Colonic mucosa (tissue), 4 donors: ENCODE results near the gene RCBTB2. TPM values are rescaled to one million over a fixed set of nuclear protein-coding genes. Genes with fewer than 3 reads are reported as not detected.

Source experiments
- DNase-seq: peaks from one replicate; pipeline ENCODE4 v3.0.0-alpha.2; 2020
- H3K27ac ChIP-seq: fragments of 200-600 bp; one replicate; pipeline ENCODE4 v1.8.0; 2021
- H3K27me3 ChIP-seq: fragments of 200-600 bp; one replicate; pipeline ENCODE4 v1.8.0; 2021
- H3K36me3 ChIP-seq: fragments of 200-600 bp; one replicate; pipeline ENCODE4 v1.8.0; 2021
- H3K4me1 ChIP-seq: fragments of 200-600 bp; one replicate; pipeline ENCODE4 v1.8.0; 2021; ENCODE audit warnings: mild to moderate bottlenecking
- H3K4me3 ChIP-seq: fragments of 200-600 bp; one replicate; pipeline ENCODE4 v1.8.0; 2021
- H3K9ac ChIP-seq, 2 donors: one replicate each; pipeline ENCODE4 v1.7.0; 2013; ENCODE audit warnings: control low read depth in 2 of 2, low read depth in 2 of 2, low read length in 2 of 2
- H3K9me3 ChIP-seq: fragments of 200-600 bp; one replicate; pipeline ENCODE4 v1.8.0; 2021
- CTCF ChIP-seq: fragments of 200-600 bp; IDR thresholded peaks from one replicate; pipeline ENCODE4 v1.8.0; 2022; ENCODE audit warnings: antibody characterized with exemption, mild to moderate bottlenecking
- intact Hi-C: fragments of 100-400 bp; cut with DNase I; formaldehyde crosslinking; loops from one replicate; pipeline ENCODE4 v1.14.1; 2022
- total RNA-seq, 2 donors: library from RNA; stranded (reverse); fragmentation: NEBNext Ultra II Directional in 1 of 2; extraction: Animal tissue kit (Norgen Biotek cat#: 25700) in 1 of 2; gene quantifications; one replicate each; pipeline ENCODE4 v1.2.1, GENCODE V29; 2021
- donor health status: healthy.
- donor health status: DM: no; HTN: no; CAD: no.
- donor health status: DM: no; HTN: no; CAD: no.

Gene RCBTB2
- total RNA-seq, 2 donors from 2014 or later = 3.3 to 5.5 TPM

DNA sequence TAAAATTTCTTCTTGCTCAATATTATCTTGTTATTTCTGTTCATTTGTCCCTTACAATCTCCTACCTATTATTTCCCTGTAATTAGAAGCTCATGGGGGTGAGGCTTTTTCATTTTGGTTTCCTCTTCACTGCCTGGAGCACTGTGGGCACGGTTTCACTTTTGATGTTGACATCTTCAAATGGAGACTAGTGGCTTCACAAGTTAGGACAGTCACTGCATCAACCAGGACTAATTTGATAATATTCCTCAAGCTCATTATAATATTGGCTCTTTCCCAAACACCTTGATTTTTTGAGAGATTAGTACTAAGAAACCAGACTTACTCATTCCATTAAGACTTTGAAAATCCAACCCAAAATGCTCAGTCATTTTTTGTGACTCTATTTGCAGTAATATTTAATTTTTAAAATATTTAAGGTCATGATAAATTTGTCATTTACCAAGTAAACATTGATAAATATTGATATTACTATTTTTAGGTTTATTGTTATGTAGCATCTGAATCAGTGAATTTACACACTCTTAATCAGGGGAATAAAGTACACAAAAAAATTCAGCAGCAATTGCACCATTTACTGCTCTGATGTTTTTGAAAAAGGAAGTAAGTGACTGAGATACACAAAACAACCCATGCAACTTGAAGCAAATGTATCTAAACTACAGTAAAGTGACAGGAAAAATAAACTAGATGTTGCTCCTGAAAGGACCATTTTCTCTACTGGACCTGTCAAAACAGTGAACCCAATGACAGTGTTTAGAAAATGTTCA is 28.8 kb upstream of the RCBTB2 start:
- H3K9me3 ChIP-seq = no peaks in the 10 kb centered on the region
- H3K4me1 ChIP-seq = no peaks in the 10 kb centered on the region
- H3K36me3 ChIP-seq = no peaks in the 10 kb centered on the region
- no peak overlapping the region for H3K27ac ChIP-seq
- H3K9ac ChIP-seq = no peak overlapping the region
- H3K4me3 ChIP-seq = no peak overlapping the region
- DNase-seq = no peak
- H3K27me3 ChIP-seq = no peaks in the 10 kb centered on the region
- intact Hi-C loops = no loop called here
- TF ChIP-seq CTCF = no peak

- Histone ChIP-seq H3K9ac (no peak overlapping the region), H3K27ac (no peak overlapping the region), H3K27me3 (no peaks in the 10 kb centered on the region), H3K36me3 (no peaks in the 10 kb centered on the region), H3K4me1 (no peaks in the 10 kb centered on the region), H3K9me3 (no peaks in the 10 kb centered on the region), H3K4me3 (no peak overlapping the region)
- intact Hi-C loops = no loop called here
- no peak for TF ChIP-seq CTCF
- DNase-seq = no peak
Measured at GRCh38 chr13:48560657-48561337, 27.9 kb upstream of the RCBTB2 start.

DNA sequence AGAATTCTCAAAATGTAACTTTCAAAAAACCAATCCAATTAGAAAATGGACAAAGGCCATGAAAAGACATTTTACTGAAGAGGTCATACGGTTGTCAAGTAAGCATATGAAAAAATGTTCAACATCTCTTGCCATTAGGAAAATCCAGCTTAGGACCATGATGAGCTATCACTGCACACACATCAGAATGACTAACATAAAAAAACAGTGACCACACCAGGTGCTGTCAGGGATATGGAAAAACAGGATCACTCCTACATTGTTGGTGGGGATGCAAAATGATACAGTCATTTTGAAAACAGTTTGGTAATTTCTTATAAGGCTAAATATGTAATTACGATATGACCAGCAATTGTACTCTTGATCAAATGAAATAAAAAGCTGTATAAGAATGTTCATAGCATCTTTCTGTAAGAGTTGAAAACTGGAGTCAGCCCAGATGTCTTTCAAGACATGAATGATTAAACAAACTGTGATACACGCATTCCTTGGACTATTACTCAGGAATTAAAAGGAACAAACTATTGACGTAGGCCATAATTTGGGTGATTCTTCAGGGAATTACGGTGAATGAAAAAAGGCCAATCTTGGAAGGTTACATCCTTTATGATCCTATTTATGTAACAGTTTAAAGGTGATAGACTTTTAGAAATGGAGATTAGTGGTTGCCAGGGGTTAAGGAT is 26.9 kb upstream of the RCBTB2 start:
- no peak overlapping the region for H3K9ac ChIP-seq
- H3K27me3 ChIP-seq = no peaks in the 10 kb centered on the region
- no peak for TF ChIP-seq CTCF
- H3K9me3 ChIP-seq = no peaks in the 10 kb centered on the region
- DNase-seq = no peak
- H3K4me1 ChIP-seq = no peaks in the 10 kb centered on the region
- no peak overlapping the region for H3K4me3 ChIP-seq
- intact Hi-C loops = no loop called here
- H3K27ac ChIP-seq = no peak overlapping the region
- no peaks in the 10 kb centered on the region for H3K36me3 ChIP-seq

DNA sequence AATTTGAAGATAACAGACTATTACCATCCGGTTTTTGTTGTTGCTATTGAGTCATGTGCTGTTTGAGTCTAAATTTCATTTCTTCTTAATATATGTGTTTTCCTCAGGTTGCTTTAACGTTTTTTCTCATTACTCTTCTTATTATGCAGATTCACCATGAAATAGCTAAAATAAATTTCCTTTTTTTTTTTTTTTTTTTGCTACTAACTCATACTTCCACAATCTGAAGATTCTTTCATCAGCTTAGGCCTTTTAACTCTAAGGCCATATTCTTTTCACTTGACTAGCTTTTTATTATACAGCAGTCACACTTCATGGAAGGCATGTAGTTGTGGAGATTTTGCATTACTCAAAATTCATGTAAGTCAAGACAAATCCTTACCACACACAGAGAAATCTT is 23.9 kb upstream of the RCBTB2 start:
- no peaks in the 10 kb centered on the region for H3K4me1 ChIP-seq
- DNase-seq = no peak
- H3K4me3 ChIP-seq = no peak overlapping the region
- no peaks in the 10 kb centered on the region for H3K9me3 ChIP-seq
- intact Hi-C loops = no loop called here
- no peaks in the 10 kb centered on the region for H3K27me3 ChIP-seq
- no peak overlapping the region for H3K9ac ChIP-seq
- TF ChIP-seq CTCF = no peak
- H3K27ac ChIP-seq = no peak overlapping the region
- no peaks in the 10 kb centered on the region for H3K36me3 ChIP-seq

GRCh38 chr13:48555441-48555840 is 22.6 kb upstream of the RCBTB2 start:
- H3K9me3 ChIP-seq = no peaks in the 10 kb centered on the region
- no peaks in the 10 kb centered on the region for H3K4me1 ChIP-seq
- H3K9ac ChIP-seq = no peak overlapping the region
- intact Hi-C loops = no loop called here
- no peaks in the 10 kb centered on the region for H3K27me3 ChIP-seq
- no peak for DNase-seq
- no peak for TF ChIP-seq CTCF
- no peaks in the 10 kb centered on the region for H3K36me3 ChIP-seq
- H3K4me3 ChIP-seq = no peak overlapping the region
- H3K27ac ChIP-seq = no peak overlapping the region
